HG02588 (cell line): ENCODE measurements around the gene SLC1A4.
A peak's percentile ranks its signal among the peaks of the same experiment; 100 is the strongest.
"Not testable (repeated sequence)": the region's sequence is repeated elsewhere in the genome, so short reads cannot be mapped to it uniquely, and the experiment has no call there.

Experiments
- ATAC-seq: cut with Tn5 transposase; IDR thresholded peaks from one replicate; pipeline ENCODE4 v1.9.1; 2021; ENCODE audit warnings: mild to moderate bottlenecking, moderate library complexity; ENCODE audit not compliant: unreplicated experiment

SLC1A4 gene

GRCh38 chr2:65025453-65026123, 36.4 kb downstream of the SLC1A4 start:
- no peak for ATAC-seq

GRCh38 chr2:65026154-65026553, 37.0 kb downstream of the SLC1A4 start:
- ATAC-seq, result no peak

GRCh38 chr2:65026704-65027464, 37.7 kb downstream of the SLC1A4 start:
- ATAC-seq, result no peak

DNA sequence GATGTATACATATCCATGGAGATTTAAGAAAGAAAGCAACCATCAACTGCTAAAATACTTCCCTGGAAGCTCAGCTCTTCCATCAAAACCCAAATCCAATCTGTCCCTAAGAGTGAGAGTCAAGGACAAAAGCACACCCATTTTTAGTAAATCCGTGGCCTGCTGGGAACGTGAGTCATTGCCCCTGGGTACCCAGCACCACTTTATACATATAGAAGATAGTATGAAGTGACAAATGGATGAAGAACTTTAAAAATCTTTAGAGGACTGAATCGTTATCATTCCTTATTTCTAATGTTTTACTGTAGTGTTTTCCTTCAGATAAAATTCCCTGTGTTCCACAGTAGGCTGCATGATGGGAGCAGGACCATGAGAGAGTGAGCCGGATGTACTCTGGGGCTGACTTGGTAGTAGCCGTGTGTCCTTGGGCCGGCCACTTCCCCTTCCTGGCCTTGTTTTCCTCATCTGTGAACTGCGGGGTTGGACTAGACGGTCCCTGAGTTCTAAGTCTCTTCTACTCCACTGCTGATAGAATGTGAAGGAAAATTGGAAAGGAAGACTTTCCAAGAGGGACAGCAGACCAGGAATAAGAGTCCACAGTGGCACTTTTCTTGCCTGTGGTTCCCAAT, 38.5 kb downstream of the SLC1A4 start:
- no peak for ATAC-seq

- ATAC-seq, result no peak
Measured at GRCh38 chr2:65030476-65031332, 41.5 kb downstream of the SLC1A4 start.

- ATAC-seq, result peak; percentile 46
Measured at GRCh38 chr2:65031341-65032018, 42.3 kb downstream of the SLC1A4 start.

DNA sequence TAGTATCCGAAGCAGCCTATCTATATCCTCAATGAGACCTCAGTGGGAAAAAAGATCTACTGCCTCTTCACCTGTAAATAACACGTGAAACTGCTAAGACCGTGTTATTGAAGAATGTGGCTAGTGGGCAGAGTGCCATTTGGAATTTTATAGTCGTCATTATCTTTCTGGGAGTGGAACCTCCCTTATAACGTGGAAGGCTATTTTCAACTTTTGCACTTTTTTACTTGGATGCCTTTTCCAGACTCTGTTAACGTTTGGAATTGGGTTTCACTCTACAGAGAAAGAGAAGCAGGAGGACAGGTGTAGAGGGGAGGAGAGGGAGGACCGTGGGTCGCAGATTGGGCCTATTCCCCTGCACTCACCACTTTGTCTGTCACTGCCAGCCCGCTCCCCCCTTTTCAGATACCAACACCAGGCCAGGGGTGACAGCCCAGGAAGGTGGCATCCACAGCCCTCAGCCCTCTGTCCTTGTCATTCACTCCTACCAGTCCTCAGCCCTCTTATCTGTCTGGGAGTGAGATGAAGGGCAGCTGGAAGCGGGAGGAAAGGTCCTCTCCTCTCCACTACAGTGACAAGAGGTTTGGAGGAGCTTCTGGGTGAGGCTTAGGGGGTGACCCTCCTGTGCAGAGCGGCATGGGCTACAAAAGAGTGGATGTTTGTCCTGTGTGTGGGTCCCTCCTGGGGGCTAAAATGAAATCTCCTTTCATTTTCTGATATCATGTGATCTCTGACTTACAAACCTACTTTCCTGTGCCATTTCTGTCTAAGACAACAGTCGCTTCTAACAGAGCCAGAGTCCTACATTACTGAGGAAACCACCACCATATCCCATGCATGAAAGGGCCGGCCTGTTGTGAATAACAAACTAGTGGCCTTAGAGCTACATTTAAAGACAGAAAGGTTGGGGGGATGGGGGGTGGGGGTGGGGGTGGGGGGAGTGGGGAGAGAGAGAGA, 43.1 kb downstream of the SLC1A4 start:
- ATAC-seq, result peak; percentile 19

DNA sequence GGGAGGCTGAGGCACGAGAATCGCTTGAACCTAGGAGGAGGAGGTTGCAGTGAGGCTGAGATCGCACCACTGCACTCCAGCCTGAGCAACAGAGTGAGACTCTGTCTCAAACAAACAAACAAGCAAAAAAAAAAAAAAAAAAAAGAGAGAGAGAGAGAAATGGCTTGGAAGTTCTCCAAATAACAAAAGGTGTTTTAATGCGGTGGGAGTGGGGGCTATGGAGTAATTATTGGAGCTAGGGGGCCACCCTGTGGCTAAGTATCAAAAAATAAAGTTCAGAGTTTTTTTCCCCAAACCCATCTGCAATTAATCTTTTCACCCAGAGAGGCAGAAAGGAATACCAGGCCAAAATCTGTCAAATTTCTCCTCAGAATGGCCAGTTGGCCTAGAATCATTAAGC, 44.0 kb downstream of the SLC1A4 start:
- ATAC-seq, result no peak

DNA sequence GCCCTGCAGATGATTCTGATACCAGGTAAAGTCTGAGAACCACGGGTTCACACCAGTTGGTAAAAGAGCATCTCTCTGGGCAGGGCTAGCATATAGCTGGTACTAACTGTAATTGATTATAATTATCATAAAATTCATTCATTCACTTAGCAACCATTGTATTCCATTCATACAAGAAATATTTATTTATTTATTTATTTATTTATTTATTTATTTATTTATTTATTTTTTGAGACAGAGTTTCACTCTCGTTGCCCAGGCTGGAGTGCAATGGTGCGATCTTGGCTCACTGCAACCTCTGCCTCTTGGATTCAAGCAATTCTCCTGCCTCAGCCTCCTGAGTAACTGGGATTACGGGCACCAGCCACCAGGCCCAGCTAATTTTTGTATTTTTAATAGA, 44.5 kb downstream of the SLC1A4 start:
- ATAC-seq, result not testable (repeated sequence)

GRCh38 chr2:65035351-65035943, 46.2 kb downstream of the SLC1A4 start:
- ATAC-seq, result no peak

GRCh38 chr2:65037178-65037577, 48.0 kb downstream of the SLC1A4 start:
- ATAC-seq, result no peak

DNA sequence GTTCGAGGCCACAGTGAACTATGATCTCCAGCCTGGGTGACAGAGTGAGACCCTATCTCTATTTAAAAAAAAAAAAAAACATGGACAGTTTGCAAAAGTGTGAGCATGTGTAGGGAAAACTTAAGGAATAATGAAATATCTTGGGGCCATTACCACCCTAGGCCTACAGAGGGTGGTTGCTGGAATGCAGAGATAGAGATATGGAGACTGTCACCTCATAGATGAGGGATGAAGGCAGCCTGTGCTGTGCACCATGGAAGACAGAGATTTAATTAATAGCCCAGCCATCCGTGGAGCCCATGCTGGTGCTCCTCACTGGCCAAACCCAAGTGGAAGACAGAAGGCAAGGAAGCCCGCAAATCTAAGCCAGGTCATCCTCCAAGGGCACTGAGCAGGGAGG, 50.4 kb downstream of the SLC1A4 start:
- ATAC-seq, result no peak

GRCh38 chr2:65040400-65041261, 51.4 kb downstream of the SLC1A4 start:
- ATAC-seq, result peak; percentile 77

- ATAC-seq, result no peak
Measured at GRCh38 chr2:65043001-65043400, 53.8 kb downstream of the SLC1A4 start.

DNA sequence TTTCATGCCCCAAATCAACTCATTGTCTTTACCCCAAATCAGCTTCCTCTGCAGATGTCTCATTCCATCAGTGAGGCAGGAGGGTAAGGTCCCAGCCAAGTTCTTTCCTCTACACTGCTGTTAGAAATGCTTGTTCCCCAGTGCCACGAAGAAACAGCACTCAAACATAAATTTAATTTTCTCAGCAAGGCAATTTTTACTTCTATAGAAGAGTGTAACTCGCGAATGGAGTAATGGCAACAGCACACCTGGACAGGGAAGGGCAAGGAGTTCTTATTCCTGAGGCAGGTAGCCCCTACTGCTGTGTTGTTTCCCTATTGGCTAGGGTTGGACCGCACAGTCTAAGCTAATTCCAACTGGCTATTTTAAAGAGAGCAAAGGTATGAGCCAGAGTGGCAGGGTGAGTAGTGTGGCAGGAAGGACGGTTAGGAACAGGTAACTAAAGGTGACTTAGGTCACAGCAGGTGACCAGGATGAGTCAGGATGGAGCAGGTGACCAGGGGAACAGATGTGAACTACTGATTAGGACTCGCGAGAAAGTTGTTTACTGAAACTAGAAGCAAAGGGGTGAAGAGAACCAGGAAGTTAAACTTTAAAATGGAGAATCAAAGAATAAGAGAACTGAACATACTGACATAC, 55.0 kb downstream of the SLC1A4 start:
- no peak for ATAC-seq

DNA sequence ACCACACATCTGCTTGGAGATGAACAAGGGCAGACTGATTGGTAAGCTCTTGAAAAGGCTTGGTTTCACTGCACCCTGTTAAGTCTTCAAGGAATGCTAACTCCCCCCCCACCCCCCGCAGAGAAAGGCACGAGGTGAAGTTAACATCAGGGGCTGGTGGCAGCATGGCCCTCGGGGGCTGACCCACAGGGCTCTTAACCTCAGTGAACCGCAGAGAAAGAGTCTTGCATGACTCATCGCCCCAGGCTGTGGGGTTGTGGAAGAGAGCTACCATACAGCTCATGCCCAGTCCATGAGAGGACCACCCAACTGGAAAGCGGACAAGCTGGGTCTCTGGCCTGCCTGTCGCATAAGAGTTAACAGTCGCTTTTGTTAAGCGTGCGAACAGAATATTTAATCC, 56.5 kb downstream of the SLC1A4 start:
- ATAC-seq, result no peak

DNA sequence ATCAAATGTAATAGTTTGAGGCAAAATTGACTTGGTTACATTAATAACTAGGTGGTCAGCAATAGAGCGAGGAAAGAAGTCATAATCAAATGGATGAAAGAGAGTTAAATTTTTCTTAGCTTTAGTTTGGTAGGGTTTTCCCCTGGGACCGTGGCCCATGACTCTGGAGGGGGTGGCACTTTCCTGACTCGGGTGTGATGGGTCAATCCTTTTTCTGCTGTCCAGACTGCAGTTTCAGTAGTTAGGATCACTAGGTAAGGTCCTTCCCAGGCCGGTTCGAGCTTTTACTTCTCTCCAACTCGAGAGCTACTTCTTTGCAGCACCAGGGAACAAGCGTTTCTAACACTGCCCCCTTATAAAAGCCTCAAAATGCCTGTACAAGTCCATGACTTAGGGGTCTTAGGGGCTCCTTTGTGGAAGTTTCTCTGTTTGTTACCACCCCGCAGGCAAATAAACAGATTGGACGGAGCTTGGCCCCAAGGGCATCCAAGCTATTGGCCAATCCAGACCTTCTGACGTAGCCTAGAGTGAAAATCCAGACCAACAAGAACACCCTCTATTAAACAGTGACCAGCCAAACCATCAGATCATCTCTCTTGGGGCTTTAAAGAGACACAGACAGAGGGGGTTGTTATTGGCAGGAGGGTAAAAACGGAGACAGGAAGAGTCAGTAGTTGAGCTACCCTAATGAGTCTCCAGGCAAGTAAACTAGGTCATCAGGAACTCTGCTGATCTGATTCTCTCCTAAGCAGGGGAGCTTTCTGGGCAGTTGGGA, 57.6 kb downstream of the SLC1A4 start:
- ATAC-seq, result no peak
